Keratinocyte (primary cell): ENCODE data around the gene SNAPC4. TPM values are rescaled to one million over a fixed set of nuclear protein-coding genes. Genes with fewer than 3 reads are reported as not detected.

Source experiments
- DNase-seq: peaks from one replicate; pipeline ENCODE4 v3.0.0-alpha.2; 2011; ENCODE audit warnings: low read depth, missing footprints, low spot score
- FAIRE-seq: peaks from 2 replicates; lab custom pipeline; 2011; peaks lifted over from hg19 to GRCh38; lab: Jason Lieb, UNC
- H2AFZ ChIP-seq: 2 replicates; pipeline ENCODE4 v1.6.0; 2012; ENCODE audit warnings: low read length, control low read depth, inconsistent platforms; ENCODE audit not compliant: control insufficient read depth
- H3K27ac ChIP-seq: 2 replicates; pipeline ENCODE4 v1.5.1; 2011; ENCODE audit warnings: low read length; ENCODE audit not compliant: control insufficient read depth, insufficient read depth
- H3K27me3 ChIP-seq: 3 replicates; pipeline ENCODE4 v1.6.0; 2011; ENCODE audit warnings: low read length; ENCODE audit not compliant: control insufficient read depth, insufficient read depth; ENCODE audit errors: extremely low read depth
- H3K36me3 ChIP-seq, 2 experiments: 2 replicates in 1 of 2; 3 replicates in 1 of 2; pipeline ENCODE4 v1.5.1; 2011; ENCODE audit warnings: low read length in 2 of 2, mild to moderate bottlenecking in 1 of 2; ENCODE audit not compliant: control insufficient read depth in 2 of 2, insufficient read depth in 2 of 2; ENCODE audit errors: extremely low read depth in 1 of 2
- H3K4me1 ChIP-seq: 3 replicates; pipeline ENCODE4 v1.5.1; 2011; ENCODE audit warnings: low read length; ENCODE audit not compliant: control insufficient read depth, insufficient read depth; ENCODE audit errors: extremely low read depth
- H3K4me2 ChIP-seq: 3 replicates; pipeline ENCODE4 v1.6.0; 2011; ENCODE audit warnings: low read depth, low read length; ENCODE audit not compliant: control insufficient read depth, insufficient read depth; ENCODE audit errors: extremely low read depth
- H3K4me3 ChIP-seq, 3 experiments: fragments of 200-600 bp in 1 of 3; sonication (generic) in 1 of 3; 2 replicates in 2 of 3; 3 replicates in 1 of 3; pipeline ENCODE4 v1.5.1; 2011 to 2016; ENCODE audit warnings: low read length in 3 of 3, mild to moderate bottlenecking in 3 of 3, control low read depth in 2 of 3, inconsistent platforms in 1 of 3, low read depth in 1 of 3, mixed read lengths in 1 of 3, mixed run types in 1 of 3, moderate library complexity in 1 of 3; ENCODE audit not compliant: control insufficient read depth in 2 of 3, insufficient read depth in 2 of 3; ENCODE audit errors: extremely low read depth in 1 of 3
- H3K79me2 ChIP-seq: 2 replicates; pipeline ENCODE4 v1.6.0; 2012; ENCODE audit warnings: low read length; ENCODE audit not compliant: control insufficient read depth, insufficient read depth
- H3K9ac ChIP-seq: 3 replicates; pipeline ENCODE4 v1.6.0; 2011; ENCODE audit warnings: low read length; ENCODE audit not compliant: control insufficient read depth, insufficient read depth; ENCODE audit errors: extremely low read depth
- H3K9me1 ChIP-seq: 3 replicates; pipeline ENCODE4 v1.6.0; 2011; ENCODE audit warnings: low read length; ENCODE audit not compliant: control insufficient read depth, insufficient read depth; ENCODE audit errors: extremely low read depth
- H3K9me3 ChIP-seq: 2 replicates; pipeline ENCODE4 v1.5.1; 2012; ENCODE audit warnings: low read depth, low read length; ENCODE audit not compliant: control insufficient read depth
- H4K20me1 ChIP-seq: 3 replicates; pipeline ENCODE4 v1.6.0; 2011; ENCODE audit warnings: low read length; ENCODE audit not compliant: control insufficient read depth, insufficient read depth; ENCODE audit errors: extremely low read depth
- CTCF ChIP-seq, 3 experiments: IDR thresholded peaks in 1 of 3; conservative IDR thresholded peaks in 1 of 3; optimal IDR thresholded peaks in 1 of 3; 2 replicates in 2 of 3; 3 replicates in 1 of 3; pipeline versions ENCODE3 to v1.5.1; 2011; ENCODE audit warnings: low read length in 3 of 3, mild to moderate bottlenecking in 3 of 3, moderate library complexity in 2 of 3, control low read depth in 1 of 3, inconsistent platforms in 1 of 3; ENCODE audit not compliant: insufficient read depth in 2 of 3; ENCODE audit errors: extremely low read depth in 1 of 3
- EZH2 ChIP-seq: IDR thresholded peaks from one replicate; pipeline ENCODE4 v1.6.1; 2012; ENCODE audit warnings: inconsistent platforms, mild to moderate bottlenecking, low read length, moderate library complexity
- dilution Hi-C: fragments of 300-500 bp; cut with MboI; formaldehyde crosslinking; loops from one replicate; pipeline ENCODE4 v1.7.0; 2020; ENCODE audit warnings: low sequenced_read_pairs; ENCODE audit not compliant: extremely low pct_ligation_motif_present
- polyA plus RNA-seq, 5 experiments: library from polyadenylated mRNA; depleted of rRNA in 3 of 5; stranded (reverse) in 3 of 5; stranded (forward) in 1 of 5; unstranded in 1 of 5; fragments of >200 nt; gene quantifications; 1 replicate in 1 of 5; 2 replicates in 3 of 5; 3 replicates in 1 of 5; pipeline versions ENCODE4 v1.2.1 to v1.2.3, GENCODE V29; 2011 to 2012; ENCODE audit warnings: missing spikeins in 2 of 5, low read depth in 1 of 5, low replicate concordance in 1 of 5

SNAPC4 gene
- polyA plus RNA-seq, 1 donor (not counting 4 experiments of a cell fraction or from before 2014, with no cell fraction given), result 3.6 TPM

GRCh38 chr9:136374183-136374575 is 25.8 kb downstream of the SNAPC4 start:
- no peaks in the 10 kb centered on the region for H3K79me2 ChIP-seq
- no peak for TF ChIP-seq EZH2
- no peak for TF ChIP-seq CTCF (optimal IDR thresholded peaks at IDR 0.05 in 1 of 3, IDR thresholded peaks at IDR 0.05 in 1 of 3, conservative IDR thresholded peaks at IDR 0.05 in 1 of 3; ENCODE audit: extremely low read depth in 1 of 3, insufficient read depth in 2 of 3, low read length in 3 of 3)
- dilution Hi-C loops, result no loop called here
- H3K9ac ChIP-seq, result no peak overlapping the region
- no peak overlapping the region for H3K27ac ChIP-seq
- DNase-seq (no peak), FAIRE-seq (no peak)
- no peaks in the 10 kb centered on the region for H3K9me1 ChIP-seq
- H3K27me3 ChIP-seq, result no peaks in the 10 kb centered on the region
- H3K9me3 ChIP-seq, result no peaks in the 10 kb centered on the region
- no peak overlapping the region for H3K4me3 ChIP-seq
- H3K36me3 ChIP-seq, result peaks cover under 1 to 14% of the 10 kb centered on the region in 2 experiments
- peaks cover 2% of the 10 kb centered on the region for H4K20me1 ChIP-seq
- peaks cover 8% of the 10 kb centered on the region for H3K4me1 ChIP-seq
- H2AFZ ChIP-seq, result no peak overlapping the region
- H3K4me2 ChIP-seq, result no peak overlapping the region

DNA sequence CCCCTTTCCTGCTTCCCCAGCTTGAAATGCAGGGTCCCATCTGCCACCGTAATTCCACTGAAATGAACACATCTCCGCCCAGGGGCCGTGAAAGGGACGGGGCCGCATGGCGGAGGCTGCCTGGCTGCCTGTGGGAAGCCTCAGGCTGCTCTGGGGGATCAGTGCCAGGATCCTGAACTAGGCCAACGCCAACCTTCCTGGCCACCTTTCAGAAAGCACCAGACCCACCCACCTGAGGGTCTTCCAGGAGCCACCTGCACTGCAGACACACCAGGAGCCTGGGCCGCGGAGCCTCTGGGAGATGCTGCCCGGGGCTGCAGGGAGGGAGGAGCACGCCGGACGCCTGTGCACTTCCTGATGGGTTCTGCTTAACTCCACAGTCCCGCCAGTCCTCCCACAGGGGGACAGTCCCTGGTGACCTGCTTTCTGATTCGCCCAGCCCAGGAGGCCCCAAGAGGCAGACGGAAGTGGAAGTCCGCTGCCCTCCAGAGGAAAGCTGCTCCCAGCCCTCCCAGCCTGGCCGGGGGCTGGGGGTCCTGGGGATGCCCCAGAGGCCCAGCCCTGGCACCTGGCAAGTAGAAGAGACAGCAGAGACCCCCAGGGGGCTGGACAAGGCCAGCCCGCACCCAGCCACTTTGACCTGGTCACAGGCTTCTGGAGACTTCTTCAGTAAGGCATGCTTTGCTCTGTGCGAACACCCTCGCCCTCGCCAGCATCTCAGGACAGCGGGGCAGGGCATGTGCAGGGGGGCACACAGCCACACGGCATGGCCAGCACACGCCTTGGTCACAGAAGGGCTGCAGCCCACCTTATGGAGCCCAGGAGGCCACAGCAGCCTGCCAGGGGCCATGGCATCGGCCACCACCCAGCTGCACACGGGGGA is 26.4 kb downstream of the SNAPC4 start, which contains the start of gene CARD9:
TSS of gene CARD9 (minus strand) at position 370 of the 883 bp plus-strand sequence. CDS start 1,591 bp downstream, outside the sequence.
- Histone ChIP-seq H3K9ac (no peak within 1 kb of the TSS), H3K9me1 (no peaks in the 10 kb centered on the region), H3K79me2 (no peaks in the 10 kb centered on the region), H3K4me3 (no peak within 1 kb of the TSS), H3K9me3 (no peaks in the 10 kb centered on the region), H3K27me3 (no peaks in the 10 kb centered on the region), H2AFZ (no peak within 1 kb of the TSS), H3K4me2 (no peak within 1 kb of the TSS), H3K27ac (no peak within 1 kb of the TSS), H3K36me3 (peaks cover 0 to 14% of the 10 kb centered on the region in 2 experiments), H3K4me1 (peaks cover 8% of the 10 kb centered on the region), H4K20me1 (peaks cover 2% of the 10 kb centered on the region)
- dilution Hi-C loops, result no loop called here
- FAIRE-seq (no peak), DNase-seq (no peak)
- TF ChIP-seq EZH2 (no peak), CTCF (optimal IDR thresholded peaks at IDR 0.05 in 1 of 3, IDR thresholded peaks at IDR 0.05 in 1 of 3, conservative IDR thresholded peaks at IDR 0.05 in 1 of 3; ENCODE audit: extremely low read depth in 1 of 3, insufficient read depth in 2 of 3, low read length in 3 of 3) (no peak)
